ENCODE measurements around the gene TMCC2. TPM values are rescaled to one million over a fixed set of nuclear protein-coding genes. Genes with fewer than 3 reads are reported as not detected.

Gene TMCC2
- total and polyA plus RNA-seq, 2 donors from 2014 or later = 1.3 to 3.5 TPM

DNA sequence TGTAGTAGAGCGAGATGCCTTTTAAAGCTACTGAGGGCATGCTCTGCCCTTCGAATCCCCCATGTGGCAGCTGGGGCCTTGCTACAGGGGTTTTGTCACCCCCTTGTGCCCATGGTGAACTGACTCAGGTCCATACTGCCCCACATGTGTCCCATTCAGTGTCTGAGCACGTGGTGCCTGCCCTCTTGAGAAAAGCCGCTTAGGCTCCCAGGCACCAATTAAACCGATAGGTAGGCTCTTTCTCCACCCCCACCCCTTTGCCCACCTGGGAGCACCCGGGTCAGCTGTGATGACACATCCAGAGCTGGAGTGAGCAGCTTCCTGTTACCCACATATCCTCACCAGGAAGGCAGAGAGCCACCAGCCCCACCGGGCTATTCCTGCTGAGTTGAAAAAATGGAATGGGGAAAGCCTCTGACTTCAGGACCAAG is 30.5 kb downstream of the TMCC2 start:
- DNase-seq (no peak), FAIRE-seq (no peak)
- TF ChIP-seq, protein P1, sequence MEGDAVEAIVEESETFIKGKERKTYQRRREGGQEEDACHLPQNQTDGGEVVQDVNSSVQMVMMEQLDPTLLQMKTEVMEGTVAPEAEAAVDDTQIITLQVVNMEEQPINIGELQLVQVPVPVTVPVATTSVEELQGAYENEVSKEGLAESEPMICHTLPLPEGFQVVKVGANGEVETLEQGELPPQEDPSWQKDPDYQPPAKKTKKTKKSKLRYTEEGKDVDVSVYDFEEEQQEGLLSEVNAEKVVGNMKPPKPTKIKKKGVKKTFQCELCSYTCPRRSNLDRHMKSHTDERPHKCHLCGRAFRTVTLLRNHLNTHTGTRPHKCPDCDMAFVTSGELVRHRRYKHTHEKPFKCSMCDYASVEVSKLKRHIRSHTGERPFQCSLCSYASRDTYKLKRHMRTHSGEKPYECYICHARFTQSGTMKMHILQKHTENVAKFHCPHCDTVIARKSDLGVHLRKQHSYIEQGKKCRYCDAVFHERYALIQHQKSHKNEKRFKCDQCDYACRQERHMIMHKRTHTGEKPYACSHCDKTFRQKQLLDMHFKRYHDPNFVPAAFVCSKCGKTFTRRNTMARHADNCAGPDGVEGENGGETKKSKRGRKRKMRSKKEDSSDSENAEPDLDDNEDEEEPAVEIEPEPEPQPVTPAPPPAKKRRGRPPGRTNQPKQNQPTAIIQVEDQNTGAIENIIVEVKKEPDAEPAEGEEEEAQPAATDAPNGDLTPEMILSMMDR (IDR thresholded peaks at IDR 0.05; ENCODE audit: borderline replicate concordance, extremely low read depth, insufficient read depth) = no peak
- intact Hi-C loops (cut with DNase I) = loop anchor here (10.0 kb wide), 2 partner anchors 123 to 273 kb away; no protein-coding TSS in a partner anchor
- no peaks in the 10 kb centered on the region for H3K9me3 ChIP-seq (ENCODE audit: control insufficient read depth in 2 of 3, insufficient read depth in 1 of 3, low read length in 3 of 3)
- H3K9ac ChIP-seq (ENCODE audit: low read length in 3 of 3) = no peak overlapping the region
- H3K4me1 ChIP-seq (ENCODE audit: control insufficient read depth in 2 of 3, insufficient read depth in 2 of 3, low read depth in 1 of 3, low read length in 3 of 3) = peaks cover 0 to 5% (median 0%) of the 10 kb centered on the region in 3 donors
- no peaks in the 10 kb centered on the region for H3K27me3 ChIP-seq (ENCODE audit: control insufficient read depth, insufficient read depth, low read length)
- no peaks in the 10 kb centered on the region for H3K36me3 ChIP-seq (ENCODE audit: control insufficient read depth in 2 of 3, insufficient read depth in 3 of 3, low read length in 3 of 3)
- no peak overlapping the region for H3K27ac ChIP-seq (ENCODE audit: low read depth in 2 of 2, low read length in 2 of 2)
- H3K4me3 ChIP-seq (ENCODE audit: low read length in 3 of 3) = no peak overlapping the region

DNA sequence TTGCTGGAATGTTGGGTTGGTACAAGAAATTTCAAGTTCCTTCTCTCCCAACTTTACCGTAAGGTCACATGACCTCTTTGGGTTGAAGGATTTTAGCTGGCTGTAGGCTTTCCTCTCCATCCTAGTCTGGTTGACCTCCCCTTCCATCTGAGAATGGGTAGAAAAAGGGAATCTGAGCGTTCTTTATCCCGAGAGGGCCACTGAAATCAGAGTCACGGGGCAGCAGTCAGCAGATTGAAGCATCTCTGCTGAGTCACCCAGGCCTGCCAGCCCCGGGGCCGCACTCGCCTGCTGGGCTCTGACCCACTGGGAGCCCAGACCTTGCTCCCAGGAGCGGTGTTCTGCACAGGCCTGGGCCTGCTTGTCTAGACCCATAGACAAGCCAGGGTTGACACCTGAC is 31.0 kb downstream of the TMCC2 start:
- TF ChIP-seq, protein P1 (IDR thresholded peaks at IDR 0.05; ENCODE audit: borderline replicate concordance, extremely low read depth, insufficient read depth) = no peak

DNA sequence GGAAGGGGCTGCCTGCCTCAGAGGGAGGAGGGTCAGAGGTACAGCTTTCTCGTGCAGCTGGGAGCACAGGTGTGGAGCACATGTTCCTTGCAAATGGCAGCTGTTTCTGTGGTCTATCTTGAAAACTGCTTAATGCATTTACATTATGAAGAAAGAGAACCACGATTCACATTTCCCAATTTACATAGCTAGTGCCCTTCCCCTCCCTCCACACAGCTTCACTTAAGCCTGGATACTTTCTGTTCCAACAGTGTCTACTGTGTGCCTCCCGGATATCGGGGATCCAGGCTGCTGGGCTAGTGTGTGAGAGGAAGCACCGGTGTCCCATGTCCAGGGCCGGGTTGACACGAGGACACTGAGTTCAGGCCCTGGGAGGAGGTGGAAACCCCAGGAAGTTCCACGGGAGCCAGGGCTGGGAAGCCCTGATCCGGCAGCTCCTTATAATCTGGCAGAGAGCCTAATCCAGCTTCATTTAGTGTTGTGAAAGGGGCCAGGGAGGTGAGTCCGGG is 31.6 kb downstream of the TMCC2 start:
- no peaks in the 10 kb centered on the region for H3K36me3 ChIP-seq (ENCODE audit: control insufficient read depth in 2 of 3, insufficient read depth in 3 of 3, low read length in 3 of 3)
- intact Hi-C loops (cut with DNase I) = loop anchor here (10.0 kb wide), 2 partner anchors 125 to 275 kb away; no protein-coding TSS in a partner anchor
- TF ChIP-seq, protein P1 (IDR thresholded peaks at IDR 0.05; ENCODE audit: borderline replicate concordance, extremely low read depth, insufficient read depth) = no peak
- peaks cover 0 to 5% (median 0%) of the 10 kb centered on the region in 3 donors for H3K4me1 ChIP-seq (ENCODE audit: control insufficient read depth in 2 of 3, insufficient read depth in 2 of 3, low read depth in 1 of 3, low read length in 3 of 3)
- H3K27me3 ChIP-seq (ENCODE audit: control insufficient read depth, insufficient read depth, low read length) = no peaks in the 10 kb centered on the region
- no peak overlapping the region for H3K27ac ChIP-seq (ENCODE audit: low read depth in 2 of 2, low read length in 2 of 2)
- no peaks in the 10 kb centered on the region for H3K9me3 ChIP-seq (ENCODE audit: control insufficient read depth in 2 of 3, insufficient read depth in 1 of 3, low read length in 3 of 3)
- FAIRE-seq (no peak), DNase-seq (no peak)
- H3K4me3 ChIP-seq (ENCODE audit: low read length in 3 of 3) = no peak overlapping the region
- no peak overlapping the region for H3K9ac ChIP-seq (ENCODE audit: low read length in 3 of 3)

More for the DNA sequence above, 31.0 kb downstream of the TMCC2 start:
- intact Hi-C loops (cut with DNase I) = loop anchor here (10.0 kb wide), 2 partner anchors 124 to 274 kb away; no protein-coding TSS in a partner anchor
- H3K4me1 ChIP-seq (ENCODE audit: control insufficient read depth in 2 of 3, insufficient read depth in 2 of 3, low read depth in 1 of 3, low read length in 3 of 3) = peaks cover 0 to 5% (median 0%) of the 10 kb centered on the region in 3 donors
- H3K27ac ChIP-seq (ENCODE audit: low read depth in 2 of 2, low read length in 2 of 2) = no peak overlapping the region
- no peak overlapping the region for H3K9ac ChIP-seq (ENCODE audit: low read length in 3 of 3)
- DNase-seq (no peak), FAIRE-seq (no peak)
- H3K27me3 ChIP-seq (ENCODE audit: control insufficient read depth, insufficient read depth, low read length) = no peaks in the 10 kb centered on the region
- H3K9me3 ChIP-seq (ENCODE audit: control insufficient read depth in 2 of 3, insufficient read depth in 1 of 3, low read length in 3 of 3) = no peaks in the 10 kb centered on the region
- no peaks in the 10 kb centered on the region for H3K36me3 ChIP-seq (ENCODE audit: control insufficient read depth in 2 of 3, insufficient read depth in 3 of 3, low read length in 3 of 3)
- no peak overlapping the region for H3K4me3 ChIP-seq (ENCODE audit: low read length in 3 of 3)
